ENCODE results near the gene CPXM2.

The CPXM2 gene

GRCh38 chr10:123870260-123870659, 21.3 kb downstream of the CPXM2 start:
- no peak for DNase-seq (ENCODE audit: low read depth, low spot score)

DNA sequence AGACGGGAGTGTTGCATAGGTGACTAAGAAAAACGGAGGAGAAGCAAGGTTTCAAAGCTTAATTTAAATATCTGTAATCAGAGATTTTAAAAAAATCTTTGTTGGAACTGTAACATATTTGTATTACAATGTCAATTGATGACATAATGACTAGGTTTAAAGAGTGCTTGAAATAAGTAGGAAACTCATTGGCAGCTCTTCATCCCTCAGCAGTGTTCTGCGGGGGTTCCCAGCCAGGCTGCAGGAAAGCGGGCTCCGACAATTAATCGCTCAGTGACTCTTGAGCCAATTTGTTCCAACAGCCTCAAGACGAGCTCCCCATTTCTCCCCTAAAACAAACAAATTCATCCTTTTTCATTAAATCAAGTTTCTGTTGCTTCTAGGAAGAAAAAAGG, 22.6 kb downstream of the CPXM2 start:
- DNase-seq (ENCODE audit: low read depth, low spot score): no peak

DNA sequence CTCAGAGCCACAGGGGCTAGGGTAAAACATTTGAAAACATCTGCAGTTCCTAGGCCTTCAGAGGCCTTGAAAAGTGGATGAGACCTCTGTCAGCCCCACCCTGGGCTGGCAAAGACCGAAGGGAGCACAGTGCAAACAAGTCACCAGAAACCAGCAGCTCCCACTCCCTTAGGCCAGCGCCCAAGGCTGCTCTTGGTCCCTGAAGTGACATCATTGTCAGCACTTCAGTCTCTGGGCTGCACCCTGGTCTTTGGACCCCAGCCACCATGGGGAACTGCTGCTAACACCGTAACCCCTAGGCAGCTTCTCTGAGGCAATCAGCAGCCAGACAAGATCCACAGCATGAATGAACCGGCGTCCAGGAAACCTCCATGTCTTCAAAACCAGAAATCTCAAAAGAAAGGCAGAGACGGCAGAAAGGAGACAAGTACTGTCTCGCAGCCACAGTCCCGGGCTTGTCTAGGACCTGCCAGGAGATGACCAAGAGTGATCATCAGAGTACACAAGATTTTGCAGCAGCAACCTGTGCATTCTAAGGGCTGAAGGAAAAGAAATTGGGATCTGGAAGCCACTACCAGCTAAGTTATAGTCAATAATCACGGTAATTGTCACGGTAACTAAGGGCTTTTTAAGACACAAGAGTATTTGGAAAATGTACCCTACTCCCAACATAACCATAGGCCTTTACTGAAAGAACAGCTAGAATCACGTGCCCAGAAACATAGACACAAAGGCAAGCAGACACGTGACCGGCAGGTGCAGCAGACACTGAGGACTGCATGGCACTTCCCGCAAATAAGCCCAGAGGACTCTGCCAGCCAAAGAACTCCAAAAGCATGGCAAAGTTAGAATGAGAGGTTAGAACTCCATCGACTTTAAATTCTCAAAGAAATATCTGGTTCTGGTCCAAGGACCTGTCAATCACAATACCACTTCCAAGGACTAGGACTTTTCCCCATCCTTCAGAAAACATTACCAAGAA, 23.3 kb downstream of the CPXM2 start:
- DNase-seq (ENCODE audit: low read depth, low spot score): no peak

- DNase-seq (ENCODE audit: low read depth, low spot score): no peak
Observed at GRCh38 chr10:123865880-123866279, 25.7 kb downstream of the CPXM2 start.

- DNase-seq (ENCODE audit: low read depth, low spot score): no peak
Observed at GRCh38 chr10:123865350-123865749, 26.3 kb downstream of the CPXM2 start.

DNA sequence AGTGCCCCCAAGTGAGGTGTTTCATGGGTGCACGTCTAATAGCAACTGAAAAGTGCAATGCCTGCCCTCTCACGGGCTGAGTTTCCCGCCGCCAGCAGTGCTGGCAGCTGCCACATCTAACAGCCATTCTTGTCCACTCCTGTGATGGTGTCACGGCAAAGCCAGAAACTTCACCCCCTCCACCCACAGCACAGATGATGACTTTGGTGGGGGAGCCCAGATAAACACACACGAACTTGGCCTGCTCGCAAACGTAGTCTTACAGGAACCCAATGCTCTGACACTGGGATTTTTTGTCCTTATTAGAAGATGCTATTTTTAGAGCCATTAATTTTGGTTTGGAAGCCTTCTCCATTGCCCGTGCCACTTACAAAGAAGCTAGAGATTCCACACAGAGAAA, 26.7 kb downstream of the CPXM2 start:
- no peak for DNase-seq (ENCODE audit: low read depth, low spot score)

DNA sequence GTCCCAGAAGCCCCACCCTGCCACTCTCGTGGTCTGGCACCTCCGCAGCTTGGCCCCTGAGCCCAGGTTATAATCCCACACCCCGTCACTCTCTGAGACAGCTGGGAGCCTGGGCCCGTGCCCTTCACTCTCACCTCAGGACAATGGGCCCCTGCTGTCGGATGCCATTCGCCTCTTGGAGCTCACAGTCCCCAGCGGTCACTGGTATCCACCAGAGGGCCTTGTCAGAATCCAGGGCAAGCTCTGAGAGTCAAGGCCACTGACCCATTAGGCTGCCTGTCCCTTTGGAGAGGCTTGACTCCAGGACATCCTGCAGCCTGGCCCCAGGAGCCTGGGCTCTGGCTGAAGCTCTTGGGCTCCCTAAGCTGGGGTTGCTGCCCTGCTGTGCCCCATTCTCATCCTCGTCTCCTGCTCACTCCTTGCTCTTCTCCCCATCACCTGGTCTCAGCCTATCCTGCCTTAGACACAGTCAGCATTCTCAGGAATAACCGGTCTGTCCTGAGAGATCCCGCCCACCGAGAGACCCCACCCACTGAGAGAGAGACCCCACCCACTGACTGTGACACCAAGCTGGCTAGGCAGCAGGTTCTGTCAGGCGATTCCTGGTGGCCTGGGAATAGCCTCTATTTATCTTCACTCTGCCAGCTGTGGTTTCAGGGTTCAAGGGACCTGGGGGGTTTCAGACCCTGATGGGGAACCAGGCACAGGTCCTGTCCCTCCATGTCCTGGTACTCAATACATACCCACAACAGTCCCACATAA, 27.7 kb downstream of the CPXM2 start:
- DNase-seq (ENCODE audit: low read depth, low spot score): no peak

GRCh38 chr10:123863183-123863575, 28.4 kb downstream of the CPXM2 start:
- no peak for DNase-seq (ENCODE audit: low read depth, low spot score)

GRCh38 chr10:123862421-123863182, 29.0 kb downstream of the CPXM2 start:
- no peak for DNase-seq (ENCODE audit: low read depth, low spot score)

- DNase-seq (ENCODE audit: low read depth, low spot score): no peak
Observed at GRCh38 chr10:123860856-123861255, 30.8 kb downstream of the CPXM2 start.

DNA sequence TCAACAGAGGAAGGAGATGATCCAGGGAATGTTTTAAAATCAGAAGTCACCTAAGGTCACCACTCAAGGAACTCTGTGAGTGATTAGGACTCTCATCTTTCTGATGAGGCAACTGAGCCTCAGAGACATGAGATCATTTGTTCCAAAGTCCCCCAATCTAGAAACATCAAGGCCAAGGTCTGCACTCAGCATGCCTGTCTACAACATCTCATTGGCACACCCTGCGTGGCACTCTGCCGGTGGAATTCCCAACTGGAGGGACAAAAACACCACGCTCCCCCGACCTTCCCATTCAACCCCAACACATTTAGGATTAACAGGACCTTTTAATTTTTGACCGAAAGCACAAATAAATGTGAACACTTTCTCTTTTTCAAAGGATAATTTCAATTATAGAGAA, 31.4 kb downstream of the CPXM2 start:
- no peak for DNase-seq (ENCODE audit: low read depth, low spot score)

- no peak for DNase-seq (ENCODE audit: low read depth, low spot score)
Observed at GRCh38 chr10:123859653-123860050, 32.0 kb downstream of the CPXM2 start.

DNA sequence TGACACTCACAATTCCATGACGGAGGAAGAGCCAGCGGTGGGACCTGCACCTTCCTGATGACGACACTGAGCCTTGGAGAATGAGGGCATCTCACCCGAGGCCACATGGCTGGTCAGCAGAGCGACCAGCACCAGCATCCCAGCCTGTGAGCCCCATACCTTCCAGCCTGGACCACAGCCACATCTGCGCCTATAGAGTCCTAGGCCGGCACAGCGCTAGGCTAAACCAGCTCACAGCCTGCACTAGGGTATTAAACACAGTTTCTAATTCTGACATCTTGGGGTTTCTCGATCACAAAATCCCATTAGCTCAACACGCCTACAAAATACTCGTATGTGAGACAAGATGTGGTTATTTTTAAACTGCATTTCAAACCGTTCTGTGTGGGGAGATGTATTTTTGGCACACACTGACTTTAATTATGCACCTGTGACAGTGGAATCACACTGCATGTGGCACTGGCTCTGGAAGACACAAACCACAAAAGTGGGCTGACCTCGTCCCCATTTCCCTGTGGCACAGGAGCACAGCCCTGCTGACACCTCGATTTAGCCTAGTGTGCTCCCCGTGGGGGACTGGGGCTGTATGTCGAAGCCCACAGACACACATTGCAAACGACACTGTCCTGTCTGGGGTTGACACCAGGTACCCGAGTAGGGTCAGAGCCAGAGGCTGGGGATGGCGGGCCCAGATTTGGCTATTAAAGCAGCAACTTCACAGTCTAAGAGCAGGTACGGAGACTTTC, 32.5 kb downstream of the CPXM2 start:
- DNase-seq (ENCODE audit: low read depth, low spot score): no peak

DNA sequence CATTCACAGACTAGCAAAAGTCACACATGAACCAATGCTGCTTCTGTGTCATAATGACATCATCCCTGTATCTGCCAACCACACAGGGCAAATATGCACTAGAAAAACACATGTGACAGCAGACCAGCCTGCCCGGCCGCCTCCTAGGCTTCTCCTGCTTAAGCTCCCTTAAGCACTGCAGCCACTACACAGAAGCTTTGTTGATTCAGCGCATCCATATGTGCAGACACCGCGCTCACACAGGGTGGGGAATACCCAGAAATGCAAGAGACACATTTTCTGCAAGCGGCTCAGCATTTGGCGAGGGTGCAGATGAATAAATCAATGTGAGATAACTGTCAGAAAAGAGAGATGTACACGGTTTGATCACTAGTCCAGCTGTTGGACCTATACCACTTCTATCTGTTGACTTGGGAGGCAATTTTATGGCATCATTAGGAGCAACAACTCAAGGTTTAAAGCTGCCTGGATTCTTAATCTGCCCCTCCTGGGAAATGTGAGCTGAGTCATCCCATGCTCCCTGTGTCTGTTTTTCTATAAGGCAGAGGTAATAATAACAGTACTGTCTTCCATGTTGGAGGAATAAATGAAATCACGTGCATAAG, 33.4 kb downstream of the CPXM2 start:
- DNase-seq (ENCODE audit: low read depth, low spot score): no peak

DNA sequence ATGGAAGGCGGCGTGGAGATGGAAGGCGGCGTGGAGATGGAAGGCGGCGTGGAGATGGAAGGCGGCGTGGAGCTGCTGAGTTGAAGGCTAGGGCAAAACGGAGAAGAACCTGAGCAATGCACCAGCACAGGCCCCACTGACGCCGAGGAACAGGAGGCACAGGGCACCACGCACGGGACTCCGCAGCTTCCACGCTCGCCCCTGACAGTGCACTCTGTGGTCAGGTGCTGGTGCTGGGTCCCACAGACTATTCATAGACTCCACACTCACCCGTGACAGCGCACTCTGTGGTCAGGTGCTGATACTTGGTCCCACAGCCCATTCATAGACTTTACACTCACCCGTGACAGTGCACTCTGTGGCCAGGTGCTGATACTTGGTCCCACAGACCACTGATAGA, 34.0 kb downstream of the CPXM2 start:
- no peak for DNase-seq (ENCODE audit: low read depth, low spot score)

- no peak for DNase-seq (ENCODE audit: low read depth, low spot score)
Observed at GRCh38 chr10:123855008-123855684, 36.5 kb downstream of the CPXM2 start.

GRCh38 chr10:123854498-123854897, 37.1 kb downstream of the CPXM2 start:
- no peak for DNase-seq (ENCODE audit: low read depth, low spot score)

- DNase-seq (ENCODE audit: low read depth, low spot score): no peak
Observed at GRCh38 chr10:123854003-123854402, 37.6 kb downstream of the CPXM2 start.

DNA sequence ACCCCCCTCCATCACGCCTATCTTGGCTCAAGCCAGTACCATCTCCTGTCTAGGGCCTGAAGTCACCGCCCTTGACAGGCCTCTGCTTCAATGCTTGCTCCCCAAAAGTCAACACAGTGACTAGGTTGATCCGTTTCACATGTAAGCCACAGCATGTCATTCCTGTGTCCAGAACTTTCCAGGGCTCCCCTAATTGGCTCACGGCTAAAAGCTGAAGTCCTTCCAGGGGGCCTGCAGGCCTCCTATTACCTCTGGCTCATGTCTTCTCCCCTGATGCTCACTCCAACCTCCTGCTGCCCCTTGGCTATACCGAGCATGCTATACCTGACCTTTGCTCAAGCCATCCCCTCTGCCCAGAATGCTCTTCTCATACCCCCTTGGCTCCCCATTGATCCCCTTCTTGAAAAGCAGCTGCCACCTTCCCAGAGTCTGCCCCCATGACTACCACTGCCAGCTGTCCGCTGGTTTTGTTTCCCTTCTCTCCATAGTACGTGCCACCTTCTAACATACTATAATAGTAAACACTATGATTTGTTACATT, 39.1 kb downstream of the CPXM2 start:
- DNase-seq (ENCODE audit: low read depth, low spot score): no peak
